HG02943 (cell line): ENCODE data around the gene ZNF282.

ENCODE experiments used
- ATAC-seq: cut with Tn5 transposase; IDR thresholded peaks from one replicate; pipeline ENCODE4 v1.9.1; 2021; ENCODE audit warnings: mild to moderate bottlenecking, low read depth, moderate library complexity; ENCODE audit not compliant: unreplicated experiment

ZNF282 gene

DNA sequence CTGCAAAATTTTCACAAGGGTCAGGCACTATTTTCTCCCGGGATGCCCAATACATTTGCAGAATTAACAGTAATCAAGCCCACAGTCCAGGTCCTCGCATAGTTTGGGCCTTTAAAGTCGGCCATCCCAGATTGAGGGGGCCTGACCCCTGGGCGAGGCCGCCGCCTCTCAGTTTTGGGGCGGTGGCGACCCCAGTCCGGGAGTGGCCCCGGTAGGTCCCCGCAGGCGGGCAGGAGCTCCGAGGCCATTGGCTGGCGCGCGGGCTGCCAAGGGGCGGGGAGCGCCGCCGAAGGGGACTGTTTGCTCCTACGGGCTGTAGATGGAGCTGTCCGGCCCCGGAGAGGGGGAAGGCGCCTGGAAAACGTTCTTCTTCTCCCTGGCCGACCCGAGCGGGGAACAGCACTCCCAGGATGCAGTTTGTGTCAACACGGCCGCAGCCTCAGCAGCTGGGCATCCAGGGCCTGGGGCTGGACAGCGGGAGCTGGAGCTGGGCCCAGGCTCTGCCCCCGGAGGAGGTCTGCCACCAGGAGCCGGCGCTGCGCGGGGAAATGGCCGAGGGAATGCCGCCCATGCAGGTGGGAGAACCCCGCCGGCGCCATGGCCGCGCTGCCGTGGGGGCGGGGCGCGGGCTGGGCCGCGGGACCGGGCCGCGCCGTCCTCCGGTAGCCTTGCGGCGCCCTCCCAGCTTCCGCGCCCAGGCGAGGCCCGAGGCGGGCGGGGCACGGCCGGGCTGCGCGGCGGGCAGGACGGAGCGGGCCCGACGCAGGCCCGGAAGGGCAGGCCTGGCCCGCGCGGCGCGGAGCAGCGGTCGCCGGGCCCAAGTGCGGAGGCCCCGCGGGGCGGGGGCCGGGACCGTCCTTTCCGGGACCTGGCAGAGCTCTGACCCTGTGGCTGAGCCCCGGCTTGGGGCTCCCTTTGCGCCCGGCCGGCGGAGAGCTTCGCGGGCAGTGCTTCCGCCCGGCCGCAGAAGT, at the start of gene ZNF282:
Gene ZNF282, plus strand, starts transcription at position 367 of the 971 bp plus-strand sequence. Its CDS starts 44 bp downstream, at position 411.
- ATAC-seq: peak; percentile 90

- peak; percentile 62 for ATAC-seq
Measured at GRCh38 chr7:149147072-149147751, 48.1 kb upstream of the ZNF282 start, which contains the start of gene ZNF398. Gene ZNF398, plus strand, starts transcription at chr7:149147453. Its CDS starts 290 bp downstream, at chr7:149147743.

GRCh38 chr7:149147752-149148653, 47.3 kb upstream of the ZNF282 start:
- ATAC-seq: peak; percentile 39

DNA sequence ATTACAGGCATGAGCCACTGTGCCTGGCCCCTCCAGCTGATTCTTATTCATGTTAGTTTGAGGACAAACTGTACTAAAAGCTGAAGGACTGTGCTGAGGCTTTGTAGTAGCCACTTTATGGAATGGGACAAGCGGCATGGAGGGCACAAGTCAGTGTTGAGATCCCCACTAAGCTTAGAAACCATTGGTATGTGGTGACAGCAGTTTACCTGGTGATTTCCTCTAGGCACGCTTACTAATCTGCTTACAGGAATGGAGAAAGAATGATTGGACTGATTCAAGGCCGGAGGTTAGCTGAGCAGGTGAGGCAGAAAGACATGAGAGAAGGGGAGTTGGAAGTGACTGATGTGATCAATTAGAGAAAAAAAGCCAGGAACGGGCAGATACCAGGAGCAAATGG, 44.4 kb upstream of the ZNF282 start:
- no peak for ATAC-seq

DNA sequence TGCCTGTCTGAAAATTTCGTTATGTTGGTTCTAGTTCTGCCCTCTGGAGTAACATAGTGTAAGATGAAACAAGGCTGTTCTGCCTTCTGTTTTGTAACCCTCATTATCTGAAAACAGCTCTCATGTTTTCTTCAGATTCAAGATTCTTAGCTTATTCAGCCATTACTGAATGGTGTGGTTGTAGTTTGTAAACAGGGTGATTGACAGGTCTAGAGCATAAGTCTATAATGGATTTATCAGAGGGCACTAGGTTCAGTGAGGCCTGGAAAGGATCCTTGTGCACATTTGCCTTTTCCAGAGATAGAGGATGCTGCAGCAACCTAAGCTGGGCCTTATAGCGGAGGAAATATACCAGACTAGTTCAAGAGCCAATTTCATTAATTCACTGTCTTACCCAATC, 42.0 kb upstream of the ZNF282 start:
- ATAC-seq: no peak

GRCh38 chr7:149154056-149154455, 41.3 kb upstream of the ZNF282 start:
- ATAC-seq: no peak

DNA sequence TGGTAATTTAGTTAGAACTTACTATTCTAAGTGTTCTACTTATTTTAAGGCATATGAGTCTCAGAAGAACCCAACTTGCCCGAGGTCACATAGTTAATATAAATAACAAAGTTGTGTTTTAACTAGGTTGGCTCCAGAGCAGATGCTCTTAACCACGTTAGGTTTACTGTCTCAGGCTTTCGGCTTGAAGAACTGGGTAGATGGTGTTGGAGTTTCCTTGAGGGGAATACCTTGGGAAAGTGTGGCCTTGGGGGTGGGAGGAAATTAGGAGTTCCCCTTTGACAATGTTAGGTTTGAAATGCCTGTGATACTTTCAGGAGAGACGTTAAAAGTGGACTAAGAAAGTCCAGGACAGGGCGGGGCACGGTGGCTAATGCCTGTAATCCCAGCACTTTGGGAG, 38.4 kb upstream of the ZNF282 start:
- no peak for ATAC-seq

GRCh38 chr7:149161241-149161848, 34.0 kb upstream of the ZNF282 start:
- no peak for ATAC-seq

- no peak for ATAC-seq
Measured at GRCh38 chr7:149166142-149166541, 29.2 kb upstream of the ZNF282 start.

- ATAC-seq: no peak
Measured at GRCh38 chr7:149166630-149167352, 28.6 kb upstream of the ZNF282 start.

- ATAC-seq: no peak
Measured at GRCh38 chr7:149171892-149172533, 23.3 kb upstream of the ZNF282 start.

DNA sequence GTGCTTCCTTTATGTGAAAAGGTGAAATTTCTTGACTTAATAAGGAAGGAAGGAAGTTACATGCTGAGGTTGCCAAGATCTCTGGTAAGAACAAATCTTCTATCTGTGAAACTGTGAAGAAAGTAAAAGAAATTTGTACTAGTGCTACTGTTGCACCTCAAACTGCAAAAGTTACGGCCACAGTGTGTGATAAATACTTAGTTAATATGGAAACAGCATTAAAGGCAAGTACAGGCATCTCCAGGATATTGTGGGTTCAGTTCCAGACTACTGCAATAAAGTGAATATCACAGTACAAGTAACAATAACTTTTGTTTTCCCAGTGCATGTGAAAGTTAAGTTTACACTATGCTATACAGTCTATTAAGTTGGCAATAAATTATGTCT, 22.8 kb upstream of the ZNF282 start:
- no peak for ATAC-seq

DNA sequence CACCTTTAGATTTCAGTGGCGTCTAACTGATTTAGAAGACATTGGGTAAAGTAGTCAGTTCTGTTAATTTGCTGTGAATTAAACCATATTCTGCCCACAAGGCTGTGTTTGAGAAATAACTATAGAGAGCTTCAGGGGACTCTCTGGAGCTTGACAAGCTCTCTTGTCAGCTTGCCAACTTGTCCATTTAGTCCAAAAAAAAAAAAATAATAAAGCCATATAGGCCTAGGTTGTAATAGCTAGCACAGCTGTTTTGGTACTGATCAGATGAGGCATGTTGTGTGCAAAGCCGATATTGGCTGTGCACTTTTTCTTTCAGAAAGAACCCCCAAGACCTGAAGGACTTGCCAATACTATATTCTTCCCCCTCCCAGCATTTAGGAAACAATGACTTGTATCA, 20.2 kb upstream of the ZNF282 start:
- no peak for ATAC-seq

GRCh38 chr7:149179241-149179640, 16.1 kb upstream of the ZNF282 start:
- ATAC-seq: no peak

DNA sequence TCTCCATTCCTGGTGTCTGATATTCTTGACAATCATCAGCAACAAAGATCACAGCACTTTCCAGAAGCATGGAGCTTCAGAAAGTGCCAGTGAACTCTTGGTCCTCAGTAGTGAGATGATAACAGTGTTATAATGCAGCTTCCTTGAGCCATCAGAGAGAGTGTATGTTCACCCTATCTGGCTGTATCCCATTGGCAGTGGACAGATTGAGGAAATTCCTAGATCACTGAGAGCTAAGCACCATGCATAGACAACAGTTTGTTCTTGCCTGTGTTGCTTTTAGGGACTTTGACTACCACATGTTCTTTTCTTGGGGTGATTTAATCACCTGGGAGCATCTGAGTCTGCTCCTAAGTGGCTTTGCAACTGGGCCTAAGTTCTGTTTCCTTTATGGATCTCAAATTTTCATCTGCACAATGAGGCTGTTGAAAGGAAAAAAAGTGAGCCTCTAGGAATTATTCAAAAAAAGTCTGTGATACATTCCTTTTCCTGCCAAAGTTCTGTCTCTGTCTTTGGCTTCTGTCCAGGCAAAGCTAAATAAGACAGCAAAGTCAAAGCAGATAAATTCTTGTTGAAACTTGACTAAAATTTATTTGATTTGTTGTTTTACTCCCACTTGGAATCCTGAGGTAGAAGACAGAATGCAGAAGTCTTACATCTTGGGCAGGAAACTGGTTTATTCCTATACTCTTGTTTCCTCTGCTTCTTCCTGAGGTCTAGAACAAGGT, 14.5 kb upstream of the ZNF282 start:
- ATAC-seq: no peak

- ATAC-seq: no peak
Measured at GRCh38 chr7:149181450-149181790, 13.9 kb upstream of the ZNF282 start.

DNA sequence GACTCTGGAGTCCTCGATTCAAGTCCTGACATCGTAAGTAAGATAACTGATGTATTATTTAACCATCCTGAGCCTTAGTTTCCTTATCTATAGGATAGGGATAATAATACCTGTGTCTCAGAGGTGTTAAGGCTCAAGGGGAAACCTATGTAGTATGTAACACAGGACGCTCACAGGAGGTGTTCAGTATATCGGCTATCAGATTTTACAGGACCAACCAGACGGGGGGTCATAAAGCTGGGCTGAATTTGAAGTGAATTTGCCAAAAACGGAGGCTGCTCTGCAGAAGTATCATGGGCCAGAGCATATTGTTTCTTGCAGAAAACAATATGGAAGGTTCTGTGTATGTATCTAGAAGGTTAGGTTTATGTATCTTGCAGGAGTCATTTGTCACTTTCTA, 11.1 kb upstream of the ZNF282 start:
- no peak for ATAC-seq

DNA sequence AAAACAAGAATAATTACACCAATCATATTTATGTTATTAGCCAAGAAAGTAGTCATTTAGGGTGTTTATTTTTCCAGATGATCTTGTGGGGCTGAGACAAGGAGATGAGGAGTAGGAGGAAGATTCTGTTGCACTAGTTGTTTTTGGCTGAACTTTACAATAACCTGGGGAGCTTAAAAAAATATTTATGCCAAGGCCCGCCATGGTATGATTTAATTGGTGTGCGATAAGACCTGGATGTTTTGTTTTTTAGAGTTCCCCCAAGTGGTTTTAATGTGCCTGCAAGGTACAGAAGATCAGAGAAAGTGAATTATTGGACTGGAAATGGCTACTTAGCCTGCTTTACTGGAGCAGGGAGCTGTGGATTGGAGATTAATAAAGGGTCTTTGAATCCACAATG, 7.1 kb upstream of the ZNF282 start:
- ATAC-seq: no peak
